ENCODE data around the gene EXOC7. TPM values are rescaled to one million over a fixed set of nuclear protein-coding genes. Genes with fewer than 3 reads are reported as not detected.
"Not testable (repeated sequence)": the region's sequence is repeated elsewhere in the genome, so short reads cannot be mapped to it uniquely, and the experiment has no call there.

The EXOC7 gene
- total RNA-seq, 4 donors from 2014 or later, result 51.7 to 87.3 (median 75.1) TPM

- peaks cover 10 to 100% (median 36%) of the 10 kb centered on the region in 3 donors for H3K36me3 ChIP-seq
- TF ChIP-seq EP300 (IDR thresholded peaks at IDR 0.05), result no peak
- TF ChIP-seq, protein P1, sequence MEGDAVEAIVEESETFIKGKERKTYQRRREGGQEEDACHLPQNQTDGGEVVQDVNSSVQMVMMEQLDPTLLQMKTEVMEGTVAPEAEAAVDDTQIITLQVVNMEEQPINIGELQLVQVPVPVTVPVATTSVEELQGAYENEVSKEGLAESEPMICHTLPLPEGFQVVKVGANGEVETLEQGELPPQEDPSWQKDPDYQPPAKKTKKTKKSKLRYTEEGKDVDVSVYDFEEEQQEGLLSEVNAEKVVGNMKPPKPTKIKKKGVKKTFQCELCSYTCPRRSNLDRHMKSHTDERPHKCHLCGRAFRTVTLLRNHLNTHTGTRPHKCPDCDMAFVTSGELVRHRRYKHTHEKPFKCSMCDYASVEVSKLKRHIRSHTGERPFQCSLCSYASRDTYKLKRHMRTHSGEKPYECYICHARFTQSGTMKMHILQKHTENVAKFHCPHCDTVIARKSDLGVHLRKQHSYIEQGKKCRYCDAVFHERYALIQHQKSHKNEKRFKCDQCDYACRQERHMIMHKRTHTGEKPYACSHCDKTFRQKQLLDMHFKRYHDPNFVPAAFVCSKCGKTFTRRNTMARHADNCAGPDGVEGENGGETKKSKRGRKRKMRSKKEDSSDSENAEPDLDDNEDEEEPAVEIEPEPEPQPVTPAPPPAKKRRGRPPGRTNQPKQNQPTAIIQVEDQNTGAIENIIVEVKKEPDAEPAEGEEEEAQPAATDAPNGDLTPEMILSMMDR (IDR thresholded peaks at IDR 0.05), result no peak
- TF ChIP-seq POLR2A (IDR thresholded peaks at IDR 0.05), result no peak
- no peaks in the 10 kb centered on the region for H3K9me3 ChIP-seq
- no peaks in the 10 kb centered on the region for H3K27me3 ChIP-seq
- no peak overlapping the region for H3K27ac ChIP-seq
- no peak for DNase-seq (ENCODE audit: low spot score in 2 of 2)
- 83 to 86% methylated on average over 9 of the region's 9 CpGs for WGBS, 2 donors
- H3K4me3 ChIP-seq, result no peak overlapping the region
- peaks cover 0 to 3% (median 0%) of the 10 kb centered on the region in 4 donors for H3K4me1 ChIP-seq
These were observed 54.9 kb downstream of the EXOC7 start for GRCh38 chr17:76048711-76049110.

- Histone ChIP-seq H3K4me3 (no peak overlapping the region), H3K36me3 (peaks cover 10 to 100% (median 42%) of the 10 kb centered on the region in 3 donors), H3K27ac (no peak overlapping the region), H3K4me1 (no peaks in the 10 kb centered on the region), H3K27me3 (no peaks in the 10 kb centered on the region), H3K9me3 (no peaks in the 10 kb centered on the region)
- no peak for DNase-seq (ENCODE audit: low spot score in 2 of 2)
- WGBS, 2 donors, result 72 to 84% methylated on average over 9 of the region's 9 CpGs
- TF ChIP-seq POLR2A (IDR thresholded peaks at IDR 0.05) (no peak), EP300 (IDR thresholded peaks at IDR 0.05) (no peak)
- TF ChIP-seq, protein P1 (IDR thresholded peaks at IDR 0.05), result no peak
These were observed 55.5 kb downstream of the EXOC7 start for GRCh38 chr17:76048025-76048605.

DNA sequence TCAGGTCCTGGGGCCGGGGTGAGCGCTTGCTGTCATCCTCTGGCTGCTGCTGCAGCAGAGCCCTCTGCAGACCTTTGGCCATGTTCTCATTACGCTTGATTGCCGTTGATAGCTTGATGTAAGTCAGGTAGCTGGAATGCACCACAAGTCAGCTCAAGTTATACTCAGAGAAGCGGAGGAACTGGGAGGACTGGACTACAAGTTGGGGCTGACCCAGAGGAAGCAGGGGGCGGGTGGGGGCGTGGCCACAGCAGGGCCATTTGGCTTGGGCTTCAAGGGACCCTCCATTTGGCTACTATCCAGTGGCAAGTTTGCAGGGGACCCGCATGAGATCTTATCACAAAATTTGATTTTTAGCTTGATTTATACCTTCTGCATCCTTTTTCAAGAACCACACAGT is 57.5 kb downstream of the EXOC7 start:
- no peak overlapping the region for H3K27ac ChIP-seq
- H3K9me3 ChIP-seq, result no peaks in the 10 kb centered on the region
- DNase-seq (ENCODE audit: low spot score in 2 of 2), result no peak
- H3K4me3 ChIP-seq, result no peak overlapping the region
- TF ChIP-seq, protein P1 (IDR thresholded peaks at IDR 0.05), result no peak
- no peak for TF ChIP-seq POLR2A (IDR thresholded peaks at IDR 0.05)
- no peak for TF ChIP-seq EP300 (IDR thresholded peaks at IDR 0.05)
- WGBS, 2 donors, result 90 to 95% methylated on average over 8 of the region's 8 CpGs
- no peaks in the 10 kb centered on the region for H3K4me1 ChIP-seq
- H3K27me3 ChIP-seq, result no peaks in the 10 kb centered on the region
- peaks cover 12 to 100% (median 50%) of the 10 kb centered on the region in 3 donors for H3K36me3 ChIP-seq

DNA sequence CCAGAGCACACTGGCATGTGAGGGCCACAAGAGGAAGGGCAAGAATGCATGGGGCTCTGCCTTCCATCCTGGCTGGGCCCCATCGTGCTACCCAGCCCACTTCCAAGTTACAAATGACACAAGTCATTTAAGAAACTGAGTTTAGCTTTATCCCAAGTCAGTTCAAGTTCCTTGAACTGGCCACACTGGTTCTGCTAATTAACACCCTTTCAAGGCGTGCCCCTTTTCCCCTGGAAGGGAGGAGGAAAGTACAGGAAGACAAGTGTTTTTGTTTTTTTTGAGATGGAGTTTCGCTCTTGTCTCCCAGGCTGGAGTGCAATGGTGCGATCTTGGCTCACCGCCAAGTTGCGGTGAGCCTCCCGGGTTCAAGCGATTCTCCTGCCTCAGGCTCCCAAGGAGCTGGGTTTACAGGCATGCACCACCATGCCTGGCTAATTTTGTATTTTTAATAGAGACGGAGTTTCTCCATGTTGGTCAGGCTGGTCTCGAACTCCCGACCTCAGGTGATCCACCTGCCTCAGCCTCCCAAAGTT is 59.0 kb downstream of the EXOC7 start:
- not testable (repeated sequence) for H3K9me3 ChIP-seq; H3K4me3 ChIP-seq; H3K4me1 ChIP-seq; H3K27me3 ChIP-seq; H3K27ac ChIP-seq; DNase-seq (ENCODE audit: low spot score in 2 of 2)
- H3K36me3 ChIP-seq, result peaks cover 12 to 100% (median 53%) of the 10 kb centered on the region in 3 donors
- 79 to 87% methylated on average over 11 of the region's 11 CpGs for WGBS, 2 donors

DNA sequence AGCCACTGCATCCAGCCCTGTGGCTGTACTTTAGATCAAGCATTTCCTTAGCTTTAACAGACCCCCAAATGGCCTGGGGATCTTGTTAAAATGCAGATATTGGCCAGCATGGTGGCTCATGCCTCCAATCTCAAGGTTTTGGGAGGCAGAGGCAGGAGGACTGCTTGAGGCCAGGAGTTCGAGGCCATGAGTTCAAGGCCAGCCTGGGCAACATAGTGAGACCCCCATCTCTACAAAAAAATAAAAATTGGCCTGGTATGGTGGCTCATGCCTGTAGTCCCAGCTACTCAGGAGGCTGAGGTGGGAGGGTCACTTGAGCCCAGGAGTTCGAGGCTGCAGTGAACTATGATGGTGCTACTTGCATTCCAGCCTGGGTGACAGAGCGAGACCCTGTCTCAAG is 60.7 kb downstream of the EXOC7 start:
- not testable (repeated sequence) for H3K9me3 ChIP-seq; H3K4me1 ChIP-seq; DNase-seq (ENCODE audit: low spot score in 2 of 2); H3K4me3 ChIP-seq; H3K27ac ChIP-seq; H3K27me3 ChIP-seq
- WGBS, 2 donors, result 93 to 97% methylated on average over 3 of the region's 3 CpGs
- peaks cover 12 to 99% (median 55%) of the 10 kb centered on the region in 3 donors for H3K36me3 ChIP-seq

DNA sequence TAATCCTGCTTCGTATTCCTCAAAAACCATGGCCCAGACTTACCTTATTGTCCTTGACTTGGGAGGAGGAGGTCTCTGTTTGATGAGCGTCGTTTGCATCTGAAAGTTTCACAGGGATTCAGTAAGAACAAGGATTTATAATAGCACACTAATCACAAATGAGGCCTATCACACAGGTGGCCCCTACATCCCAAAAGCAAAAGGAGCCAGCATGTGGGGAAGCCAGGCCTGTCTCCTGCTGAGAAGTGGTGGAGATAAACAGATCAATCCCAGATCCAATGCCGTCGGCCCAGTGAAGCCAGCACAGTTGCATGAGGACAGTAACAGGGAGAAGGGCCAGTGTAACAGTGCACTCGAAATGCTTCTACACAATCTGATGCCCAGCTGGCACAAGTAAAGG is 63.2 kb downstream of the EXOC7 start:
- Histone ChIP-seq H3K27me3 (no peaks in the 10 kb centered on the region), H3K36me3 (peaks cover 6 to 74% (median 42%) of the 10 kb centered on the region in 3 donors), H3K9me3 (no peaks in the 10 kb centered on the region), H3K4me3 (no peak overlapping the region), H3K27ac (no peak overlapping the region), H3K4me1 (peaks cover 0 to 5% (median 0%) of the 10 kb centered on the region in 4 donors)
- TF ChIP-seq, protein P1 (IDR thresholded peaks at IDR 0.05), result no peak
- TF ChIP-seq EP300 (IDR thresholded peaks at IDR 0.05) (no peak), POLR2A (IDR thresholded peaks at IDR 0.05) (no peak)
- DNase-seq (ENCODE audit: low spot score in 2 of 2), result no peak
- 63 to 78% methylated on average over 6 of the region's 6 CpGs for WGBS, 2 donors

All from tibial nerve (tissue), 4 donors.